HG03460 (cell line): ENCODE data around the gene PLCG2.
"Not testable (repeated sequence)": the region's sequence is repeated elsewhere in the genome, so short reads cannot be mapped to it uniquely, and the experiment has no call there.

ENCODE experiments used
- ATAC-seq: cut with Tn5 transposase; IDR thresholded peaks from one replicate; pipeline ENCODE4 v1.9.1; 2021; ENCODE audit not compliant: unreplicated experiment

Gene PLCG2

DNA sequence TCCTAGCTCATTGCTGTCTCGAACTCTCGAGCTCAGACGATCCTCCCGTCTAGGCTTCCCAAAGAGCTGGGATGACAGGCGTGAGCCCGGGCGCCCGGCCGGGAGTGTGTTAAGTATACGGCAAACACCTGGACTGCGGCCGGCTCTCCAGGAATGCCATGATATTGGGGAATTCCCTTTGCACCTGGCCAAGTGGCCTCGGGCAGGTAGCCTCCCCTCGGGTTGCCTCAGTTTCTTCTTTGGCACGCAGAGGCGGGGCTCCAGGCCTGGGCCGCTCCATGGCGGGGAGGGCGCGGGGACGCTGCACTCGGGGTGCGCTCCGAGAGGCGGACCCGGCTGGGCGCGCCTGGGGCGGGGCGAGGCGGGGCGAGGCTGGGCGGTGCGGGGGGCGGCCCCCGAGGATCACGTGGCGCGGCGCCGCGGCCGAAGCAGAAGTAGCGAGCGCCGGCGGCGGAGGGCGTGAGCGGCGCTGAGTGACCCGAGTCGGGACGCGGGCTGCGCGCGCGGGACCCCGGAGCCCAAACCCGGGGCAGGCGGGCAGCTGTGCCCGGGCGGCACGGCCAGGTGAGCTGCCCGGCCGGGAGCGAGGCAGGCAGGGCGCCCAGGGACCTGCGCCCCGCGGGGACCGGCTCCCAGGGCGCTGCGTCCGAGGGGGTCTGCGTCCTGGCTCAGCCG is at the start of gene PLCG2:
PLCG2 (plus strand) TSS at position 431 of the 675 bp plus-strand sequence. CDS start 6,699 bp downstream, outside the sequence.
- ATAC-seq, result peak; percentile 81

GRCh38 chr16:81729451-81729850 is 49.6 kb upstream of the PLCG2 start:
- ATAC-seq, result no peak

- peak; percentile 73 for ATAC-seq
Observed at GRCh38 chr16:81730090-81731051, 48.7 kb upstream of the PLCG2 start.

DNA sequence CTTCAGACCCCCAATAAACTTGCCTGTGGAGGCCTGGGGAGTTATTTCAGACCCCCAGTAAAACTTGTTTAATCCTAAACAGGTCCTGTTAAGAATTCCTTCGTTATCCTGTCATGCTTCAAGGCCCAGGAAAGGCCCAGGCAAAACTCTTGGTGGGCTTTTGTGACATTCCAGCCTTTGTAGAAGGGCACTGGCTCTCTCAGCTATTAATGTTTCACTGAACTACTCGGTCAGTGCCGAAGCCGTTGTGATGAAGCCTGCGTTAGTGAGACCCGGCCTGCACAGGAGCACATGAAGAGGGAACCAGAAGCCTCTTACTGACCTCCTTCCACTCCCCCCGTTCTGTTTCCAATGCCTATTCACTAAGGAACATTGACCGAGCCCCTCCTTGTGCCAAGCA is 47.4 kb upstream of the PLCG2 start:
- ATAC-seq, result no peak

- no peak for ATAC-seq
Observed at GRCh38 chr16:81732699-81733098, 46.4 kb upstream of the PLCG2 start.

DNA sequence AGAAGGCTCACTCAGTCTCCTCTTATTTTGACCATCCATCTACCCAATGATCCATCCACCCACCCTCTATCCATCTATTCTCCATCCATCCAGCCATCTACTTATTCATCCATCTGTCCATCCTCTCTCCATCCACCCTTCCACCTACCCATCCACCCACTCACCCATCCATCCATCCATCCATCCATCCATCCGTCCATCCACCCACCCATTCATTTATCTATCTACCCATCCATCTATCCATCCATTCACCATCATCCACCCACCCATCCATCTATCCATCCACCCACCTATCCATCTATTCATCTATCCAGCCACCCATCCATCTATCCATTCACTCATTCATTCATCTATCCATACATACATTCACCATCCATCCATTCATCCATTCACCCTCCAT is 45.8 kb upstream of the PLCG2 start:
- no peak for ATAC-seq

- no peak for ATAC-seq
Observed at GRCh38 chr16:81734632-81735434, 44.3 kb upstream of the PLCG2 start.

DNA sequence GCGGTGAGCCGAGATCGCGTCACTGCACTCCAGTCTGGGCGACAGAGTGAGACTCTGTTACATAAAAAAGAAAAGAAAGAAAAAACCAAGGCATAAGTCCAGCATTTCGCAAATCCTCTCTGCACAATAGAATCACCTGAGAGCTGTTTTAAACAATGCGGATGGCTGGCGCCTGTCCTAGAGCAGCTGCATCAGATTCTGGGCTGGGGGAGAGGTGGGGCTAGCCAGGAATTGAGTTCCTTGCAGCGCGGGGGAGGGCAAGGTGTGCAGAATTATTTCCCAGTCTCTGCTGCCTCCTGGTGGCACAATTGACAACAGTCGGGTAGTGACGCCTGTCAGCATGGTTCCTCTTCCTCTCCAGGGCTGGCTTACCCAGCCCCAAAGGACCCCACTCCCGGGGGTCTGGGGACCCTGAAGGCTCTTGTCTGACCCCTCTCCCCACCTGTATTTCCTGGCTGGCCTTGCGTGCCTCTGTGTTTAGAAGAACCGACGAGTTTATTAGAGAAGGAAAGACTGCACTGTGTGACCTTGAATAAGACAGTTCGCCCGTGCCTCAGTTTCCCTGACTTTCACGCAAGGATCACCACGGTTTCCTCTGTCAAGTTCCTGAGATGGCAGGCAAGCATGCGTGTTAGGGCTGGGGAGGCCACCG is 41.1 kb upstream of the PLCG2 start:
- ATAC-seq, result peak; percentile 49

DNA sequence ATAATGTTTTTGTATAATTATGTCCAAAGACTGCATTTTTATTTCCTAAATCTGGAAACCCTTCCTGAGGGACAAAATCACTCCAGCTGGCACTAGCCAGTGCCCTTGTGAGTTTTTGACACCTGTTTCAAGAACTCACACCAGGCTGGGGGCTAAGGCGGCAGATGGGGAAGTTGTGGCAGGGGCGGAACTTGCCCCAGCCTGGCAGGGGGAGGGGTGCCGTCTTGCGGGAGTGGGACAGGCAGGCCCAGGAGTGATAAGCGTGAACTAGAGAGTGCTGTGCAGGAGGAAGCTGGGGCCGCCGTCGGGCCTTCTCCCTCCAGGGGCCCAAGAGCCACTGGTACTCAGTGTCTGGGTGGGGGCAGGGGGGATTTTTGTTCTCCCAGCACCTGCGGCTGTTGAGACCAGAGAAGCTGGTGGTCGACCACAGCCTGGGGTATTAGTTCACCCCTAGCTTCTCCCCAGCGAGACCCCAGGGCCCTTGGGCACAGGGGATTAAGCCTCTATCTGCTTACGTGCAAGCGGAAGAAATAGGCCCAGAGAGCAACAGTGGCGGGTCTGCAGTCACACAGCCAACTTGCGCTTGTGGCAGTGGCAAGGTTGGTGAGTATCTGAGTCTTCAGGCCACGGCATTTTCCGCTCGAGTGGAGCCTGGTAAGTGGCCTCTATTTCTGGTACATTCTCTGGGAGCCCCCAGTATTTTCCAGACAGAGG is 40.2 kb upstream of the PLCG2 start:
- ATAC-seq, result peak; percentile 42

- ATAC-seq, result no peak
Observed at GRCh38 chr16:81739503-81739902, 39.6 kb upstream of the PLCG2 start.

- ATAC-seq, result peak; percentile 51
Observed at GRCh38 chr16:81740169-81740568, 38.9 kb upstream of the PLCG2 start.

GRCh38 chr16:81741430-81741770 is 37.7 kb upstream of the PLCG2 start:
- ATAC-seq, result not testable (repeated sequence)

- ATAC-seq, result no peak
Observed at GRCh38 chr16:81744385-81744784, 34.7 kb upstream of the PLCG2 start.

GRCh38 chr16:81744911-81745310 is 34.2 kb upstream of the PLCG2 start:
- ATAC-seq, result no peak

DNA sequence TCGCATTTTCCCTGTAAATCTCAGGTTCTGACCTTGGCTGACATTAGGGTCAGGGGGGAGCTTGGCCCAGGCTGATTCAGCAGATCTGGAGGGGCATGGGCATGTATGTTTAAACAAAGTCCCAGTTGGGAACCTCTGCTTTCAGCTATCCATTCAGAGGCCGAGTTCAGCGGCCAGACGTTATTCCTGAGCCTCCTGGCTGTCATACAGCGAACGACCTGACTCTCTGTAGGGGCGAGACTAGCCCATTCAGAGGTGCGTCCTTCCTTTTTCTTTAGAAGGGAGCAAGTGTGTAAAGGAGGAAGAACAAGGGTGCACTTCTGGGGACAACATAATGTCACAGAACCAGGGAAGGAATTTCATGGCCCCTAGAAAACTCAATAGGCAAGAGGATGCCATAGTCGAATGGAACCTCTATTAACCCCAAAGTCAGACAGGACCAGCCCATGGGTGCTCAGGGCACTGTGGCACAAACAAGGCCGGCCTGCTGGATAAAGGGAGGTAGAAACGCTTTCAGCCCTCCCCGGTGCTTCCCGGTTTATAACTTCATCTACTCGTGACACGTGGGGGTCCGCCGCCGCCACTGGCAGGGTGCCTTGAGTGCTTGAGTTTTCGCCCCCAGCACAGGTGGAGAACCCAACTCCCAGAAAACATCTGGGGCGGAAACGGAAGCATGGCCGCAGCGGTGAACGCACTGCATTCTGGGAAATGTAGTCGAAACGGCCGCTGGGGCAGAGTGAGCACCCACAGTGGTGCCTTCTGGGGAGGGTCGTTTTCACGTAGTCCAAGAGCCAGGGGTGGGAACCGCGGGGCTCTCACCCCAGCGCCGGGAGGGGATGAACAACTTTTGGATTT is 33.2 kb upstream of the PLCG2 start:
- peak; percentile 71 for ATAC-seq

DNA sequence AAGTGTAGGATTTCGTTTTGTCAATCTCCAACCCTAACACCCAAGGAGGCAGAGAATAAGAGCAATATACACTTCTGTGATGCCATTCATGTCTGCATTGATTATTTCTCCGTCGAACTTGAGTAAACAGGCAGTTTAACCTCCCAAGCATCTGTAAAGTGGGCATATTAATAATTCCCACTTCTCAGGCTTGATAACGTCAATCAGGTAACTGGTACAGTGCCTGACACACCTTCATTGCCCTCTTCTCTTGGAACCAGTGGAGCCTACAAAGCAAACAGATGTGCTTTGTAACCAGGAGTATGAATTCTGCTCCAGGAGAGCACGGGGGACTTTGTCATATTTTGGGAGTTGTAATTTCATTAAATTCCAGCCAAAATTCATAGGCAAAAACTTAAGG is 32.5 kb upstream of the PLCG2 start:
- ATAC-seq, result no peak

DNA sequence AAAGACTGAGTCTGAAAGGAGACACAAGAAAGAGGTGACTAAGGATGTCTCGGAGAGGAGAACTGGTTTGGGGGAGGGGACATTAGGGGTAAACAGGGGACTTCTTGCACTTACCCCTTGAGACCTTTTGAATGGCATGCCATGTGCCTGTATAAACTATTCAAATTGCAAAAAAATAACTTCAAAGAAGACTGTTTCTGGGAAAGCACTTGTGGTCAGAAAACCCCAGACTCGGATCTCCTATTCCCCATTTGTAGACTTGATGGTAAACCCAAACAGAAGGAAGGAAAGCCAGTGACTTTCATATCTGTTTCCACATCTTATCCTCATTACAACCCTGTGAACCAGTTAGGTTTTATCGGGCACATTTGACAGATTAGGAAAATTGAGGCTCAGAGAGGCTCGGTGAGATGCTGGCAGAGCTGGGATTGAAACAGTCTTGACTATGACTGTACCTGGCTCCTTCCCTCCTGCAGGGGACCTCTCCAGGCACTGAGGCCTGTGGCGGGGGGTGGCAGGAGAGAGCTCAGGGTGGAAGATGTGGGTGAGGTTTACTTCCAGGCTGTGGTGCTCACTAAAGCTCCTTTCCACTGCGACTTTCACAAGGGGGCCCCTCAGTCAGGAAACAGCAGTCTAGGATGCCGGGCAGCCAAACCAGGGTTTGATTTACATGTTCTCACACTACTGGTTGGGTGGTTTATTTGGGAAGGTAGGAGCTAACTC is 30.5 kb upstream of the PLCG2 start:
- ATAC-seq, result no peak

DNA sequence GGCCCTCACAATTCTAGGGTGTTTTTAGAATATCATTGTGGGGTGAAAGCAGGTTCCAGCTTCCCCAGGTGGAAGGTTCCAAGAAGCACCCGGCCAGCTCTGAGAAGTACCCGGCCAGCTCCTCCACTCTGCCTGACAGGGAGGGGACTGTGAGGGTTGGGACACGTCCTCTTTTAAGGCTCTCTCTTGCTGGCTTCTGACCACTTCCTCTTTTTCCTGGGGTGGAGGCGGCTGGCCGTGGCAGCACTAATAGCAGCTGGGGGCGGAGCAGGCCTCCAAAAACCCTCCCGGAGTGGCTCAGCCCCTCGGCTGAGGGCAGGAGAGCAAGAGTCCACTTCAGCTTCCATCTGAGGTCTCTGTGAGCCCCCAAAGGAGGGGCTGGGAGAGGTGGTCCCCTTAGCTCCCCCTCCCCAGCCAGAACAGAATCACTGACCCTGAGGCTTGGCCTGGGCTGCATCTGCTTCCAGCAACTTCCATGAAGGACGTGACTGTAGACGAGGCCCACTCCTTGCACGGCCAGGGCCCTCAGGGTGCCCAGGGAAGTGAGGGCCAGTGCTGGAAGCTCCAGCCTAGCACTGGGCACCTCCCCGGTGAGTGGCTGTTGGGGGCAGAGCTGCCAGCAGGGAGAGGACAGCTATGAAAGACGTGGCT is 26.7 kb upstream of the PLCG2 start:
- ATAC-seq, result peak; percentile 85
